OCI-LY7 (cell line): ENCODE measurements around the gene SYPL1.

ENCODE experiments used
- CTCF ChIP-seq: fragments of 200-600 bp; sonication (generic); conservative IDR thresholded peaks from 2 replicates; pipeline ENCODE4 v1.5.1; 2014; ENCODE audit warnings: mild to moderate bottlenecking, antibody characterized with exemption, low read length, moderate library complexity, mixed read lengths
- EZH2phosphoT487 ChIP-seq: fragments of 200-600 bp; sonication (generic); IDR thresholded peaks from 2 replicates; pipeline ENCODE4 v1.6.1; 2018; ENCODE audit warnings: low read depth, borderline replicate concordance, mild to moderate bottlenecking, mixed run types, antibody characterized with exemption, low read length, moderate library complexity, mixed read lengths

- TF ChIP-seq CTCF = no peak
- no peak for TF ChIP-seq EZH2phosphoT487
Observed at GRCh38 chr7:106068986-106069385, 43.1 kb downstream of the SYPL1 start.
